ACHN (cell line): ENCODE data around the gene PLK5.
"Not testable (repeated sequence)": the region's sequence is repeated elsewhere in the genome, so short reads cannot be mapped to it uniquely, and the experiment has no call there.

Experiments
- DNase-seq: peaks from one replicate; pipeline ENCODE4 v3.0.0-alpha.2; 2015
- in situ Hi-C: cut with HindIII; loops from 2 replicates; pipeline ENCODE4 v1.10.0; 2017; ENCODE audit warnings: low sequenced_read_pairs, low pct_ligation_motif_present, low pct_unique_long_range_greater_than_20kb

Gene PLK5

GRCh38 chr19:1505012-1505411, 18.9 kb upstream of the PLK5 start:
- in situ Hi-C loops, result no loop called here
- no peak for DNase-seq

GRCh38 chr19:1505991-1506881, 17.6 kb upstream of the PLK5 start:
- no peak for DNase-seq
- in situ Hi-C loops, result no loop called here

GRCh38 chr19:1507192-1507660, 16.7 kb upstream of the PLK5 start:
- DNase-seq, result no peak
- in situ Hi-C loops, result no loop called here

- in situ Hi-C loops, result no loop called here
These were observed 15.9 kb upstream of the PLK5 start for GRCh38 chr19:1507763-1508506.

GRCh38 chr19:1508507-1508856, 15.4 kb upstream of the PLK5 start:
- in situ Hi-C loops, result no loop called here
- DNase-seq, result no peak

More at GRCh38 chr19:1507763-1508506, 15.9 kb upstream of the PLK5 start:
- peak; percentile 89 for DNase-seq

GRCh38 chr19:1509602-1510441, 14.1 kb upstream of the PLK5 start:
- in situ Hi-C loops, result no loop called here
- DNase-seq, result no peak

GRCh38 chr19:1510442-1510806, 13.5 kb upstream of the PLK5 start:
- no peak for DNase-seq
- in situ Hi-C loops, result no loop called here

GRCh38 chr19:1510807-1511206, 13.1 kb upstream of the PLK5 start:
- in situ Hi-C loops, result no loop called here
- DNase-seq, result no peak

GRCh38 chr19:1511318-1512317, 12.3 kb upstream of the PLK5 start:
- DNase-seq, result no peak
- in situ Hi-C loops, result no loop called here

- peak; percentile 72 for DNase-seq
- in situ Hi-C loops, result no loop called here
These were observed 11.0 kb upstream of the PLK5 start, which contains the start of gene ADAMTSL5 for GRCh38 chr19:1512671-1513498. Gene ADAMTSL5, minus strand, starts transcription at chr19:1513019. Its CDS starts 2,076 bp downstream, at chr19:1510943.

GRCh38 chr19:1513499-1514294, 10.2 kb upstream of the PLK5 start:
- in situ Hi-C loops, result no loop called here
- peak; percentile 64 for DNase-seq

GRCh38 chr19:1514295-1514661, 9.6 kb upstream of the PLK5 start:
- no peak for DNase-seq
- in situ Hi-C loops, result no loop called here

GRCh38 chr19:1514986-1515721, 8.7 kb upstream of the PLK5 start:
- no peak for DNase-seq
- in situ Hi-C loops, result no loop called here

- in situ Hi-C loops, result no loop called here
- no peak for DNase-seq
These were observed 7.5 kb upstream of the PLK5 start for GRCh38 chr19:1516395-1516753.

GRCh38 chr19:1518471-1518870, 5.4 kb upstream of the PLK5 start:
- in situ Hi-C loops, result no loop called here
- DNase-seq, result no peak

GRCh38 chr19:1519802-1520201, 4.1 kb upstream of the PLK5 start:
- DNase-seq, in situ Hi-C loops: not testable (repeated sequence)
